Measurements from ENCODE around the gene DUSP6.

GRCh38 chr12:89316705-89317139 is 35.6 kb downstream of the DUSP6 start:
- TF ChIP-seq, protein P1, sequence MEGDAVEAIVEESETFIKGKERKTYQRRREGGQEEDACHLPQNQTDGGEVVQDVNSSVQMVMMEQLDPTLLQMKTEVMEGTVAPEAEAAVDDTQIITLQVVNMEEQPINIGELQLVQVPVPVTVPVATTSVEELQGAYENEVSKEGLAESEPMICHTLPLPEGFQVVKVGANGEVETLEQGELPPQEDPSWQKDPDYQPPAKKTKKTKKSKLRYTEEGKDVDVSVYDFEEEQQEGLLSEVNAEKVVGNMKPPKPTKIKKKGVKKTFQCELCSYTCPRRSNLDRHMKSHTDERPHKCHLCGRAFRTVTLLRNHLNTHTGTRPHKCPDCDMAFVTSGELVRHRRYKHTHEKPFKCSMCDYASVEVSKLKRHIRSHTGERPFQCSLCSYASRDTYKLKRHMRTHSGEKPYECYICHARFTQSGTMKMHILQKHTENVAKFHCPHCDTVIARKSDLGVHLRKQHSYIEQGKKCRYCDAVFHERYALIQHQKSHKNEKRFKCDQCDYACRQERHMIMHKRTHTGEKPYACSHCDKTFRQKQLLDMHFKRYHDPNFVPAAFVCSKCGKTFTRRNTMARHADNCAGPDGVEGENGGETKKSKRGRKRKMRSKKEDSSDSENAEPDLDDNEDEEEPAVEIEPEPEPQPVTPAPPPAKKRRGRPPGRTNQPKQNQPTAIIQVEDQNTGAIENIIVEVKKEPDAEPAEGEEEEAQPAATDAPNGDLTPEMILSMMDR (IDR thresholded peaks at IDR 0.05) = no peak
- no peak for TF ChIP-seq POLR2AphosphoS5 (IDR thresholded peaks at IDR 0.05)
